Esophagus muscularis mucosa (tissue), 4 donors: Measurements from ENCODE around the gene PLEKHA6. TPM values are rescaled to one million over a fixed set of nuclear protein-coding genes. Genes with fewer than 3 reads are reported as not detected.

Experiments
- DNase-seq: peaks from one replicate; pipeline ENCODE4 v3.0.0-alpha.2; 2017; ENCODE audit errors: extremely low spot score
- H3K27ac ChIP-seq, 4 donors: fragments of 200-600 bp; sonication (generic); replicated peaks in 1 of 4; 1 replicate in 3 of 4; 2 replicates in 1 of 4; pipeline ENCODE4 v1.5.1; 2016 to 2019; ENCODE audit warnings: mild to moderate bottlenecking in 1 of 4
- H3K27me3 ChIP-seq, 4 donors: fragments of 200-600 bp; sonication (generic); one replicate each; pipeline versions ENCODE4 v1.5.1 to v1.6.0; 2016 to 2019
- H3K36me3 ChIP-seq, 4 donors: fragments of 200-600 bp; sonication (generic); one replicate each; pipeline ENCODE4 v1.5.1; 2016 to 2019
- H3K4me1 ChIP-seq, 4 donors: fragments of 200-600 bp; sonication (generic); one replicate each; pipeline ENCODE4 v1.5.1; 2016 to 2019
- H3K4me3 ChIP-seq, 4 donors: fragments of 200-600 bp; sonication (generic); 1 replicate in 2 of 4; 2 replicates in 2 of 4; pipeline ENCODE4 v1.5.1; 2016 to 2019; ENCODE audit warnings: mild to moderate bottlenecking in 4 of 4, moderate library complexity in 1 of 4
- H3K9me3 ChIP-seq, 4 donors: fragments of 200-600 bp; sonication (generic); 1 replicate in 3 of 4; 2 replicates in 1 of 4; pipeline ENCODE4 v1.5.1; 2016 to 2019
- CTCF ChIP-seq, 3 experiments: fragments of 200-600 bp in 2 of 3; fragments of 450-650 bp in 1 of 3; sonication (generic) in 2 of 3; IDR thresholded peaks; one replicate each; pipeline ENCODE4 v1.5.1; 2017 to 2019; ENCODE audit warnings: antibody characterized with exemption in 3 of 3, mild to moderate bottlenecking in 2 of 3, moderate library complexity in 1 of 3
- EP300 ChIP-seq: sonication (generic); formaldehyde crosslinking; IDR thresholded peaks from one replicate; pipeline ENCODE4 v1.6.1; 2017; ENCODE audit warnings: antibody characterized with exemption
- POLR2A ChIP-seq: fragments of 450-650 bp; IDR thresholded peaks from one replicate; pipeline ENCODE4 v1.6.1; 2017; ENCODE audit warnings: antibody characterized with exemption, moderate library complexity, mild to moderate bottlenecking, low read depth
- POLR2AphosphoS5 ChIP-seq, 2 donors: sonication (generic); formaldehyde crosslinking; IDR thresholded peaks; one replicate each; pipeline ENCODE4 v1.6.1; 2017; ENCODE audit warnings: antibody characterized with exemption in 2 of 2
- WGBS: methylation state at CpG from one replicate; pipeline ENCODE4 v1.1.5; 2018; 5-methylcytosine and 5-hydroxymethylcytosine counted together
- intact Hi-C: fragments of 100-400 bp; cut with DNase I; formaldehyde crosslinking; loops from one replicate; pipeline ENCODE4 v1.15.1; 2023
- total RNA-seq, 4 donors: library from RNA; depleted of rRNA; stranded (reverse); fragments of >200 nt; gene quantifications; one replicate each; pipeline versions ENCODE4 v1.1.0 to v1.2.1, GENCODE V29; 2016

PLEKHA6 gene
- total RNA-seq, 4 donors from 2014 or later, result 11.9 to 22.4 (median 15.9) TPM

GRCh38 chr1:204326771-204327300 lies 32.9 kb downstream of the PLEKHA6 start:
- H3K27me3 ChIP-seq, result peaks cover 0 to 54% (median 0%) of the 10 kb centered on the region in 4 donors
- intact Hi-C loops, result no loop called here
- H3K27ac ChIP-seq, result no peak overlapping the region
- H3K4me1 ChIP-seq, result peaks cover 0 to 3% (median 0%) of the 10 kb centered on the region in 4 donors
- TF ChIP-seq EP300 (no peak), POLR2A (no peak), CTCF (IDR thresholded peaks at IDR 0.05) (no peak), POLR2AphosphoS5 (IDR thresholded peaks at IDR 0.05) (no peak)
- H3K36me3 ChIP-seq, result no peaks in the 10 kb centered on the region
- no peaks in the 10 kb centered on the region for H3K9me3 ChIP-seq
- WGBS, result 95% methylated on average over 8 of the region's 8 CpGs
- H3K4me3 ChIP-seq, result no peak overlapping the region
- DNase-seq, result no peak

GRCh38 chr1:204325944-204326343 lies 33.8 kb downstream of the PLEKHA6 start:
- intact Hi-C loops, result no loop called here
- WGBS, result 94% methylated on average over 5 of the region's 5 CpGs
- no peaks in the 10 kb centered on the region for H3K36me3 ChIP-seq
- no peak for TF ChIP-seq EP300
- no peak for TF ChIP-seq POLR2AphosphoS5 (IDR thresholded peaks at IDR 0.05)
- TF ChIP-seq POLR2A, result no peak
- no peak for TF ChIP-seq CTCF (IDR thresholded peaks at IDR 0.05)
- H3K27ac ChIP-seq, result no peak overlapping the region
- peaks cover 0 to 11% (median under 1%) of the 10 kb centered on the region in 4 donors for H3K4me1 ChIP-seq
- no peaks in the 10 kb centered on the region for H3K9me3 ChIP-seq
- DNase-seq, result no peak
- H3K27me3 ChIP-seq, result peaks cover 0 to 46% (median 0%) of the 10 kb centered on the region in 4 donors
- no peak overlapping the region for H3K4me3 ChIP-seq

- Histone ChIP-seq H3K36me3 (no peaks in the 10 kb centered on the region), H3K27ac (no peak overlapping the region), H3K4me3 (no peak overlapping the region), H3K4me1 (peaks cover 0 to 21% (median 9%) of the 10 kb centered on the region in 4 donors), H3K27me3 (peaks cover 0 to 32% (median 0%) of the 10 kb centered on the region in 4 donors), H3K9me3 (no peaks in the 10 kb centered on the region)
- intact Hi-C loops, result no loop called here
- TF ChIP-seq CTCF (IDR thresholded peaks at IDR 0.05), result no peak
- no peak for TF ChIP-seq EP300
- no peak for TF ChIP-seq POLR2AphosphoS5 (IDR thresholded peaks at IDR 0.05)
- no peak for TF ChIP-seq POLR2A
- DNase-seq, result no peak
- 56% methylated on average over 2 of the region's 2 CpGs for WGBS
These were observed 35.8 kb downstream of the PLEKHA6 start for GRCh38 chr1:204323887-204324286.

- DNase-seq, result no peak
- 79% methylated on average over 8 of the region's 8 CpGs for WGBS
- intact Hi-C loops, result no loop called here
- peaks cover 0 to 27% (median 9%) of the 10 kb centered on the region in 4 donors for H3K4me1 ChIP-seq
- H3K27me3 ChIP-seq, result peaks cover 0 to 17% (median 0%) of the 10 kb centered on the region in 4 donors
- TF ChIP-seq POLR2A, result no peak
- no peak for TF ChIP-seq POLR2AphosphoS5 (IDR thresholded peaks at IDR 0.05)
- no peak for TF ChIP-seq CTCF (IDR thresholded peaks at IDR 0.05)
- no peak for TF ChIP-seq EP300
- H3K36me3 ChIP-seq, result no peaks in the 10 kb centered on the region
- H3K27ac ChIP-seq, result no peak overlapping the region
- H3K9me3 ChIP-seq, result no peaks in the 10 kb centered on the region
- no peak overlapping the region for H3K4me3 ChIP-seq
These were observed 37.3 kb downstream of the PLEKHA6 start for GRCh38 chr1:204322339-204322868.
